ENCODE results near the gene SPAG17.

SPAG17 gene

GRCh38 chr1:118124064-118124463 lies 61.0 kb downstream of the SPAG17 start:
- TF ChIP-seq RAD21 (IDR thresholded peaks at IDR 0.05; ENCODE audit: low read depth) (no peak), EGR1 (IDR thresholded peaks at IDR 0.05) (no peak), TEAD4 (IDR thresholded peaks at IDR 0.05) (no peak), TAF1 (IDR thresholded peaks at IDR 0.05; ENCODE audit: low read depth) (no peak), REST (IDR thresholded peaks at IDR 0.05; ENCODE audit: low read depth) (no peak), MAX (IDR thresholded peaks at IDR 0.05) (no peak), TCF12 (IDR thresholded peaks at IDR 0.05; ENCODE audit: low read depth) (no peak), USF1 (IDR thresholded peaks at IDR 0.05) (no peak)

DNA sequence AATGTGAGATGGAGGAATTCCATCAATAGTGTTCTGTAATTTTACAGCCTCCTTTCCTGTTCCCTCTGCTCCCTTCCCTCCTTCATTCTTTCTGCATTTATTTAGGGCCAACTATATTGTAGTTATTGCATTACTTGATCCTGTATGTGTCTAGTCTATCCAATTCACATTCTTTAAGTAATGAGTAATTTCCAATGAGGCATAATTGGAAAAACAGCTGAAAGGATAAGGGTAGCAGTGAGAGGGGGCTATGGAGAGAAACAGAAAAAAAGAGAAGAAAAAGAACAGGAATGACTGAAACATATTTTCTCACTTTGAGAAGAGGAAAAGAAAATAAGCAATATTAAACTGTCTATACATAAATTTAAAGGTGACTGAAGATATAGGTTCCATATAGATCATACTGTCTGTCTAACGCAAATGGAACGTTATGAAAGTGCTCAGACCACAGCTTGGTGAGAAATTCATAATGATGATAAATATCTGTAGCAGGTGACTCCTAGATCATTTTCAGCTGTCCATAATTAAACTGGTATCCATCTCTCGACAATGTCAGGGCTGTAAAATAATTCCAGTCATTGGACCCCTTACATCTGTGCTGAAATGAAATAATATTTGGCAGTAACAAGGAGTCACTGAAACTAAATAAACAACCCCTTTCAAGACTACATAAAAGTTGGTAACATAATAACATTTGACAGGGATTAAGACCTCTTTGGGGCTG lies 61.8 kb downstream of the SPAG17 start:
- TF ChIP-seq ZBTB7A (IDR thresholded peaks at IDR 0.05; ENCODE audit: low read depth) (no peak), REST (IDR thresholded peaks at IDR 0.05; ENCODE audit: low read depth) (no peak), EGR1 (IDR thresholded peaks at IDR 0.05) (no peak), YY1 (IDR thresholded peaks at IDR 0.05; ENCODE audit: low read depth) (no peak), TEAD4 (IDR thresholded peaks at IDR 0.05) (no peak), CREB1 (IDR thresholded peaks at IDR 0.05; ENCODE audit: low read depth) (no peak), USF1 (IDR thresholded peaks at IDR 0.05) (no peak), NFIC (IDR thresholded peaks at IDR 0.05) (no peak), FOXM1 (IDR thresholded peaks at IDR 0.05; ENCODE audit: borderline replicate concordance, low read depth) (no peak), RAD21 (IDR thresholded peaks at IDR 0.05; ENCODE audit: low read depth) (no peak), MAX (IDR thresholded peaks at IDR 0.05) (no peak), TAF1 (IDR thresholded peaks at IDR 0.05; ENCODE audit: low read depth) (no peak), TCF12 (IDR thresholded peaks at IDR 0.05; ENCODE audit: low read depth) (no peak), EP300 (IDR thresholded peaks at IDR 0.05; ENCODE audit: borderline replicate concordance) (no peak), CEBPB (IDR thresholded peaks at IDR 0.05) (no peak)

DNA sequence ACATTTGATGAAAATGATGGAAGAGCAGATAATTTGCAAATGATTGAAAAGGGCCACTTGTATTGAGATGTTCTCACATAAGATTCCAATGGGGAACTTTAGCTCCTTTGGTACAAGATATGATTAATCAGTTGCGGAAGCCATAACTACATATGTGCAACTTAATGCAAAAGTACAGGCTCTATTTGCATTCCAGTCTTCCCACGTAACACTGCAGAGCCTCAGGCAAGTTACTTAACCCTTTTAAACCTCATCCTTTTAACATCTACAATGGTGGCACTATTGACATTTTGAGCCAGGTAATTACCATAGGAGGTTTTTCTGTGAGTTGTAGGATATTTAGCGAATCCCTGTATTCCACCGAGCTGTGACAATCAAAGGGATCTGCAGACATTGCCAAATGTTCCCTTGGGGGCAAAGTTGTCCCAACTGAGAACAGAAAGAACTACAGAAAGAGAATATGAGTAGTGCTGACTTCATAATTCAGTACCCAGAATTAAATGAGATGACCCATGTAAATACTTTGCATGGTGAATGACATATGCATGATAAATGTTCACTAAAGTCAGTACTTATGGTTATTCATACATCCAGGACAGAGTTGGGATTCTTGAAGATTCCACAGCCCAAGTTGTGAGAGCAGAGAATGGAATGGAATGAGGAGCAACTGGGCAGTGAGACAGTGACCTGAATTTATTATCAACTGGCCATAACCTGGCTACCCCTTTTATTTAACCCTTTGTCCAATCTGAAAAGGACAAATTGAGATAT lies 62.6 kb downstream of the SPAG17 start:
- TF ChIP-seq NFIC (IDR thresholded peaks at IDR 0.05) (no peak), EGR1 (IDR thresholded peaks at IDR 0.05) (no peak), YY1 (IDR thresholded peaks at IDR 0.05; ENCODE audit: low read depth) (no peak), TEAD4 (IDR thresholded peaks at IDR 0.05) (no peak), MAX (IDR thresholded peaks at IDR 0.05) (no peak), TCF12 (IDR thresholded peaks at IDR 0.05; ENCODE audit: low read depth) (no peak), TAF1 (IDR thresholded peaks at IDR 0.05; ENCODE audit: low read depth) (no peak), USF1 (IDR thresholded peaks at IDR 0.05) (no peak), CREB1 (IDR thresholded peaks at IDR 0.05; ENCODE audit: low read depth) (no peak), ZBTB7A (IDR thresholded peaks at IDR 0.05; ENCODE audit: low read depth) (no peak), EP300 (IDR thresholded peaks at IDR 0.05; ENCODE audit: borderline replicate concordance) (no peak), CEBPB (IDR thresholded peaks at IDR 0.05) (no peak), REST (IDR thresholded peaks at IDR 0.05; ENCODE audit: low read depth) (no peak), FOXM1 (IDR thresholded peaks at IDR 0.05; ENCODE audit: borderline replicate concordance, low read depth) (no peak), RAD21 (IDR thresholded peaks at IDR 0.05; ENCODE audit: low read depth) (no peak)

Data from Ishikawa (cell line).